Stimulated activated CD4-positive, alpha-beta T cell treated with anti-CD3 and anti-CD28 coated beads, Interleukin-4, amount 100 ng/mL, for 4 hours (primary cell): ENCODE results near the gene CCDC110.
A peak's percentile ranks its signal among the peaks of the same experiment; 100 is the strongest.
"Not testable (repeated sequence)": the region's sequence is repeated elsewhere in the genome, so short reads cannot be mapped to it uniquely, and the experiment has no call there.

ENCODE experiments used
- DNase-seq, 2 experiments: peaks; one replicate each; pipeline ENCODE4 v3.0.0-alpha.2; 2020

CCDC110 gene

GRCh38 chr4:185471235-185472102 is at the start of gene CCDC110:
Gene CCDC110 (minus strand): TSS chr4:185471733. CDS start chr4:185471683, 50 bp downstream.
- peak; percentile 85 to 94 for DNase-seq

- DNase-seq, result no peak
Measured at GRCh38 chr4:185520119-185520518, 48.6 kb upstream of the CCDC110 start.

- DNase-seq, result no peak
Measured at GRCh38 chr4:185518494-185518893, 47.0 kb upstream of the CCDC110 start.

GRCh38 chr4:185518069-185518468 is 46.5 kb upstream of the CCDC110 start:
- no peak for DNase-seq

- no peak for DNase-seq
Measured at GRCh38 chr4:185515248-185515647, 43.7 kb upstream of the CCDC110 start.

GRCh38 chr4:185514182-185514697 is 42.7 kb upstream of the CCDC110 start:
- DNase-seq, result no peak

- no peak for DNase-seq
Measured at GRCh38 chr4:185513489-185514181, 42.1 kb upstream of the CCDC110 start.

- DNase-seq, result no peak
Measured at GRCh38 chr4:185512516-185512915, 41.0 kb upstream of the CCDC110 start.

- DNase-seq, result not testable (repeated sequence)
Measured at GRCh38 chr4:185511243-185511642, 39.7 kb upstream of the CCDC110 start.

GRCh38 chr4:185510806-185511205 is 39.3 kb upstream of the CCDC110 start:
- no peak for DNase-seq

GRCh38 chr4:185508181-185508580 is 36.6 kb upstream of the CCDC110 start:
- DNase-seq, result no peak

- DNase-seq, result no peak
Measured at GRCh38 chr4:185506422-185506821, 34.9 kb upstream of the CCDC110 start.

GRCh38 chr4:185504098-185505047 is 32.8 kb upstream of the CCDC110 start:
- DNase-seq, result no peak

- no peak for DNase-seq
Measured at GRCh38 chr4:185502386-185502785, 30.9 kb upstream of the CCDC110 start.

GRCh38 chr4:185500576-185500975 is 29.0 kb upstream of the CCDC110 start:
- DNase-seq, result no peak

GRCh38 chr4:185500035-185500434 is 28.5 kb upstream of the CCDC110 start:
- no peak for DNase-seq

GRCh38 chr4:185488650-185489049 is 17.1 kb upstream of the CCDC110 start:
- DNase-seq, result no peak

- no peak for DNase-seq
Measured at GRCh38 chr4:185481401-185481800, 9.9 kb upstream of the CCDC110 start.

- no peak for DNase-seq
Measured at GRCh38 chr4:185480016-185480732, 8.6 kb upstream of the CCDC110 start.

GRCh38 chr4:185479507-185479971 is 8.0 kb upstream of the CCDC110 start:
- DNase-seq, result no peak

GRCh38 chr4:185473247-185473646 is 1.7 kb upstream of the CCDC110 start:
- no peak for DNase-seq

GRCh38 chr4:185472103-185472542 is 590 bp upstream of the CCDC110 start:
- DNase-seq, result no peak
